Epithelial cell of proximal tubule (primary cell): ENCODE measurements around the gene WDPCP. TPM values are rescaled to one million over a fixed set of nuclear protein-coding genes. Genes with fewer than 3 reads are reported as not detected.
"Not testable (repeated sequence)": the region's sequence is repeated elsewhere in the genome, so short reads cannot be mapped to it uniquely, and the experiment has no call there.

Experiments
- DNase-seq: peaks from one replicate; pipeline ENCODE4 v3.0.0-alpha.2; 2011; ENCODE audit warnings: low read depth
- H3K4me3 ChIP-seq: 2 replicates; pipeline ENCODE4 v1.5.1; 2011; ENCODE audit warnings: low read depth, mild to moderate bottlenecking, low read length
- total RNA-seq: library from RNA; depleted of rRNA; stranded (reverse); fragments of >200 nt; gene quantifications from 2 replicates; pipeline ENCODE4 v1.2.3, GENCODE V29; 2015
- TF ChIP-seq, protein P1 (sequence below): conservative IDR thresholded peaks from 2 replicates; pipeline ENCODE4 v1.5.1; 2012; ENCODE audit warnings: low read depth, mild to moderate bottlenecking, low read length

Gene WDPCP
- total RNA-seq, 1 donor from 2014 or later = 1.6 TPM

DNA sequence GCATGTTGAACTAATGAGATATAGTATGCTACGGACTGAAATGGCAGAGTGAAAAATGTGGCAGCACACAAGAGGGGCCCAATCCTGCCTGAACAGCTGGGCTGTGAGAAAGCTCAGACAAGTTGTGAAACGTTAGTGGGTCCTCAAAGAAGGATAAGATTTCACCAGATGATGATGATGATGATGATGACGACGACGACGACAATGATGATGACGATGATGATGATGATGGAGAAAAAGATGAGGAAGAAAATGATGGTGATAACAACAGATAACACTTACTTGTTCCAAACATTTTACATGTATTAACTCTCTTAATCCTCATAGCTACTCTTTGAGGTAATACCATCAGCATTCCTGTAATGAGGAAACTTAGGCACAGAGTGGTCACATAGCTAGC, 94.2 kb downstream of the WDPCP start:
- TF ChIP-seq, protein P1, sequence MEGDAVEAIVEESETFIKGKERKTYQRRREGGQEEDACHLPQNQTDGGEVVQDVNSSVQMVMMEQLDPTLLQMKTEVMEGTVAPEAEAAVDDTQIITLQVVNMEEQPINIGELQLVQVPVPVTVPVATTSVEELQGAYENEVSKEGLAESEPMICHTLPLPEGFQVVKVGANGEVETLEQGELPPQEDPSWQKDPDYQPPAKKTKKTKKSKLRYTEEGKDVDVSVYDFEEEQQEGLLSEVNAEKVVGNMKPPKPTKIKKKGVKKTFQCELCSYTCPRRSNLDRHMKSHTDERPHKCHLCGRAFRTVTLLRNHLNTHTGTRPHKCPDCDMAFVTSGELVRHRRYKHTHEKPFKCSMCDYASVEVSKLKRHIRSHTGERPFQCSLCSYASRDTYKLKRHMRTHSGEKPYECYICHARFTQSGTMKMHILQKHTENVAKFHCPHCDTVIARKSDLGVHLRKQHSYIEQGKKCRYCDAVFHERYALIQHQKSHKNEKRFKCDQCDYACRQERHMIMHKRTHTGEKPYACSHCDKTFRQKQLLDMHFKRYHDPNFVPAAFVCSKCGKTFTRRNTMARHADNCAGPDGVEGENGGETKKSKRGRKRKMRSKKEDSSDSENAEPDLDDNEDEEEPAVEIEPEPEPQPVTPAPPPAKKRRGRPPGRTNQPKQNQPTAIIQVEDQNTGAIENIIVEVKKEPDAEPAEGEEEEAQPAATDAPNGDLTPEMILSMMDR = no peak
- no peak overlapping the region for H3K4me3 ChIP-seq
- no peak for DNase-seq

DNA sequence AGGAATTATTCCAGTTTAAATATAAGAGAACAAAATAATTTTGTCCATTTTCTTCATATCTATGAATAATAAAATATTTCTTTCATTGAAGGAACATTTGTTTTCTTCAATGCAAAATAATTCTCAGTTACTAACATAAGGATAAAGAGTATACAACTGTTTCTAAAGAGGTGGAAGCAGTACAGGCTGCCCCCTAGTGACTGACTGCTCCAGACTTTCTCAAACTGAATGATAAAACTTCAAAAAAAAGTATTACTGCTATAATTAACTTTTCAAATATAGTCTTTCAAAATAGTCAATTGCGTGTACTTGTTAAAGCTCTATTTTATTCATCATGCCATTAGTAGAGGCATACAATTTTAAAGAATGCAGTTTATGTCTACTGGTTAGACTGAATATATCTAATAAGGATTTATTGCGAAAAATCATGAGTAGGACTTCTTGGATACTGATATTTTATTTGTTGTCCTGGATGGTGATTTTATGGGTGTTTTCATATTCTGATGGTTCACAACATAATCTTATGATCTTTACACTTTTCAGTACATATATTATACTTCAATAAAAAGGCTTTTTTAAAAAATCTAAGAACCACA, 100.1 kb downstream of the WDPCP start:
- TF ChIP-seq, protein P1 = peak; percentile 85
- DNase-seq = no peak
- H3K4me3 ChIP-seq = no peak overlapping the region

DNA sequence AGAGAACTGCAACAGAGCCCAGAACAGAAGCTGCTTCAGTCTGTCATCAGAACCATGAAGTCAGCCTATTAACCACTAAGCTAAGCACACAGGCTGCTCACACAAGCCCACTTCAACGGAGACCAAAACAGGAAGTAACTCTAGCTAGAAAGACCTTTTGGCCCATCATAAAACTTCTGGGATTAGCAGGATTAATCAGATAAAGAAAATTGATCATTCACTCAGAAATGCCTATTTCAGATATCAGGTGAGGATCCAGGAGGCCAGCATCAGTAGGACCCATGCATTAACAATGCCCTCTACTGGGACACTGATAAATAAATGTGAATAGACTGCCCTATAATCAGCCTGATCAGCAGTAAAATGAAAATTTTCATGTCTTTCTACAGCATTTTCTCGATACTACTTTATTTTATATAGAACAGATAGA, 101.4 kb downstream of the WDPCP start:
- TF ChIP-seq, protein P1 = no peak
- H3K4me3 ChIP-seq = no peak overlapping the region
- no peak for DNase-seq

DNA sequence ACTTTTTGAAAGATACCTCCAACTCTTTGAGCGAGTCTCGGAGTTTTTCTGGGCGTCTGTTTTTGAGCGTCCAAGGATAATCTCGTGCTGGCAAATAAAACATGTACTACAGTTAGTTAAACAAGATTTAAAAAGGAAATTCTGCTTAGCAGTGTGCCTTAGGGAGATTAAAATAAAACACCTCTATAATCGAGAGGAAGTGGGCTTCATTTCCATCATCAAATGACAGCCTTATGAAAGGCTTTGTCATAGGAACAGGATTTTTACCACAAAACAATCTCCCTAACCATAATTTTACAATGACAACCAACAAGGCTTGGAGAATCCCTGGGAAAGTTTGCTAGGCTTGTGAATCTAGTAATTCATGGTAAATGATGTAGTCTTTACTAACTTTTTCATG, 103.4 kb downstream of the WDPCP start:
- no peak for DNase-seq
- TF ChIP-seq, protein P1 = no peak
- H3K4me3 ChIP-seq = no peak overlapping the region

DNA sequence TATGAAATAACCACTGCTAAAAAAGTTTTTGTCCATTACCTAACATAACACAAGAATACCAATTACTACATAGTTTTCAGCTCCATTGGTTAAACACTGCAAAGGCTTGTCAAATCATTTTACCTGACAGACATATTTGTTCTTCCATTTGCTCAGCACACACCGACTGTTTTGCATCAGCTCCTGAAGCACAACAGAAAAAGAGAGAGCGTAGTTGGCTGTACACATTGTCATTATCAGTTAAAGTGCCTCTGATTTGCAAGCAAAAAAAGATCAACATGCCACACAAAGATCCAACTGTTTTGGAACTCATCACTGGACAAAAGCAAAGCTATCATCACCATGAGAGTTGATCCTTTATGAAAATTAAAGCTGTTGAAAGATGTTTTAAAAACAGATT, 103.8 kb downstream of the WDPCP start:
- H3K4me3 ChIP-seq = no peak overlapping the region
- no peak for DNase-seq
- TF ChIP-seq, protein P1 = no peak

DNA sequence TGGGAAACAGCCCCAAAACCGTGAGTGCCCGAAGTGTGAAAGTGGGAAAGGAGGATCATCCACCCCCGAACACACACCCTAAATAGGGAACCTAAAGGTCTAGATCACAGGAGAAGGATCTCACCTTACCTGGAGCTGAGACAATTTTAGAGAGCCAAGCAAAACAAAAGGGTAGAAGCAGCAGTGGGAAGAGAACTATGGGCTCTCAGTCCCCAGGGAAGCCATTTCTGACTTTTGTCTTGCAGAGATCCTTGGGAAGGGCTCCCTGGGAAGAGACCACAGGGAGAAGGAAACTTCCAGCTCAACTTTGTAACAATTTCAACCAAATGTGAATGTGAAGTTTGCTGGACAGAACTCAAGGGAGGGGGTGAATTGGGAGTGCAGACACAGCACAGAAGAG, 110.6 kb downstream of the WDPCP start:
- H3K4me3 ChIP-seq = no peak overlapping the region
- TF ChIP-seq, protein P1 = no peak
- DNase-seq = no peak

DNA sequence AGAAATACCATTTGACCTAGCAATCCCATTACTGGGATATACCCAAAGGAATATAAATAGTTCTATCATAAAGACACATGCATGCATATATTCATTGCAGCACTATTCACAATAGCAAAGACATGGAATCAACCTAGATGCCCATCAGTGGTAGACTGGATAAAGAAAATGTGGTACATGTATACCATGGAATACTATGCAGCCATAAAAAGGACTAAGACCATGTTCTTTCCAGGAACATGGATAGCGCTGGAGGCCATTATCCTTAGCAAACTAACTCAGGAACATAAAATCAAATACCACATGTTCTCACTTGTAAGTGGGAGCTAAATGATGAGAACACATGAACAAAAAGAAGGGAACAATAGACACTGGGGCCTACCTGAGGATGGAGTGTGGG, 119.0 kb downstream of the WDPCP start:
- not testable (repeated sequence) for DNase-seq, H3K4me3 ChIP-seq
